IMR-90 (cell line): ENCODE measurements around the gene MPPED1. TPM values are rescaled to one million over a fixed set of nuclear protein-coding genes. Genes with fewer than 3 reads are reported as not detected.

Experiments used
- ATAC-seq: fragments of 200-7000 bp; cut with Tn5 transposase; 2 replicates; pipeline ENCODE4 v1.9.1; 2020; ENCODE audit warnings: low read depth, mild to moderate bottlenecking, moderate library complexity
- BruUV-seq: library from RNA; stranded (reverse); fragments of 400-500 nt; replicated peaks from 2 replicates; lab custom pipeline; 2021; lab: Mats Ljungman, UMichigan
- CTCF ChIA-PET: fragments of 300-600 bp; formaldehyde crosslinking; extraction: SDS; loops from one replicate; lab custom pipeline; 2021; ENCODE audit warnings: antibody characterized with exemption; lab: Yijun Ruan, JAX
- POLR2A ChIA-PET: fragments of 300-600 bp; sonication (Branson Sonifier 250); formaldehyde crosslinking; loops from one replicate; lab custom pipeline; 2022; ENCODE audit warnings: antibody characterized with exemption; ENCODE audit not compliant: unreplicated experiment; lab: Charles Lee
- DNase-seq: peaks from one replicate; pipeline ENCODE4 v3.0.0; 2013
- H2AFZ ChIP-seq: replicated peaks from 2 replicates; pipeline ENCODE3; 2013; ENCODE audit warnings: low read length, mild to moderate bottlenecking; ENCODE audit not compliant: poor library complexity
- H2AK5ac ChIP-seq: 2 replicates; pipeline ENCODE4 v1.6.1; 2013; ENCODE audit warnings: low read depth, low read length, inconsistent platforms
- H2AK9ac ChIP-seq: replicated peaks from 2 replicates; pipeline ENCODE3; 2013; ENCODE audit warnings: mild to moderate bottlenecking, low read depth, low read length, moderate library complexity; ENCODE audit not compliant: poor library complexity
- H2BK120ac ChIP-seq: 2 replicates; pipeline ENCODE4 v1.6.1; 2013; ENCODE audit warnings: low read depth, low read length, inconsistent platforms
- H2BK15ac ChIP-seq: 3 replicates; pipeline ENCODE4 v1.6.1; 2013; ENCODE audit warnings: low read depth, low read length, inconsistent platforms
- H2BK20ac ChIP-seq: 2 replicates; pipeline ENCODE4 v1.6.1; 2013; ENCODE audit warnings: low read depth, mild to moderate bottlenecking, inconsistent platforms, low read length, moderate library complexity
- H2BK5ac ChIP-seq: 2 replicates; pipeline ENCODE4 v1.6.1; 2013; ENCODE audit warnings: mild to moderate bottlenecking, low read depth, low read length, inconsistent platforms; ENCODE audit not compliant: poor library complexity, severe bottlenecking
- H3K14ac ChIP-seq: replicated peaks from 2 replicates; pipeline ENCODE4 v1.6.1; 2013; ENCODE audit warnings: low read depth, low read length, inconsistent platforms
- H3K18ac ChIP-seq: 2 replicates; pipeline ENCODE4 v1.6.1; 2013; ENCODE audit warnings: low read depth, low read length, control low read depth
- H3K23ac ChIP-seq: 2 replicates; pipeline ENCODE4 v1.6.1; 2013; ENCODE audit warnings: low read depth, low read length, inconsistent platforms
- H3K27ac ChIP-seq: 2 replicates; pipeline ENCODE4 v1.5.1; 2013; ENCODE audit warnings: mild to moderate bottlenecking, control low read depth, low read length; ENCODE audit not compliant: insufficient read depth
- H3K27me3 ChIP-seq: 2 replicates; pipeline ENCODE4 v1.6.1; 2013; ENCODE audit warnings: low read length; ENCODE audit not compliant: control insufficient read depth, insufficient read depth
- H3K36me3 ChIP-seq: 2 replicates; pipeline ENCODE4 v1.6.1; 2013; ENCODE audit warnings: low read length, mixed read lengths; ENCODE audit not compliant: control insufficient read depth, insufficient read depth
- H3K4ac ChIP-seq: 2 replicates; pipeline ENCODE4 v1.6.1; 2013; ENCODE audit warnings: low read depth, low read length, inconsistent platforms
- H3K4me1 ChIP-seq: 2 replicates; pipeline ENCODE4 v1.6.1; 2013; ENCODE audit warnings: low read length, mixed read lengths; ENCODE audit not compliant: control insufficient read depth, insufficient read depth
- H3K4me2 ChIP-seq: 2 replicates; pipeline ENCODE4 v1.6.1; 2013; ENCODE audit warnings: low read depth, mild to moderate bottlenecking, control low read depth, low read length, moderate library complexity
- H3K4me3 ChIP-seq: 2 replicates; pipeline ENCODE4 v1.5.1; 2013; ENCODE audit warnings: low read depth, mild to moderate bottlenecking, control low read depth, low read length, moderate library complexity; ENCODE audit not compliant: insufficient read depth
- H3K56ac ChIP-seq: 2 replicates; pipeline ENCODE4 v1.6.1; 2013; ENCODE audit warnings: low read length, inconsistent platforms; ENCODE audit not compliant: insufficient read depth; ENCODE audit errors: extremely low read depth
- H3K79me1 ChIP-seq, 2 experiments: 2 replicates each; pipeline ENCODE4 v1.6.1; 2013; ENCODE audit warnings: low read length in 2 of 2, inconsistent platforms in 1 of 2, low read depth in 1 of 2
- H3K9ac ChIP-seq: 2 replicates; pipeline ENCODE4 v1.6.1; 2013; ENCODE audit warnings: low read depth, low read length, control low read depth
- H3K9me1 ChIP-seq: 2 replicates; pipeline ENCODE4 v1.6.1; 2013; ENCODE audit warnings: low read length, inconsistent platforms; ENCODE audit not compliant: insufficient read depth
- H3K9me3 ChIP-seq: 2 replicates; pipeline ENCODE4 v1.6.1; 2013; ENCODE audit warnings: low read length; ENCODE audit not compliant: control insufficient read depth, insufficient read depth
- H4K20me1 ChIP-seq: 2 replicates; pipeline ENCODE4 v1.6.1; 2013; ENCODE audit warnings: low read length, inconsistent platforms; ENCODE audit not compliant: insufficient read depth
- H4K5ac ChIP-seq: 2 replicates; pipeline ENCODE4 v1.6.1; 2013; ENCODE audit warnings: mild to moderate bottlenecking, low read depth, low read length, control low read depth
- H4K8ac ChIP-seq, 2 experiments: 2 replicates each; pipeline ENCODE4 v1.6.1; 2013; ENCODE audit warnings: low read depth in 2 of 2, low read length in 2 of 2, control low read depth in 1 of 2, inconsistent platforms in 1 of 2
- H4K91ac ChIP-seq: 2 replicates; pipeline ENCODE4 v1.6.1; 2013; ENCODE audit warnings: low read depth, low read length, inconsistent platforms; ENCODE audit not compliant: insufficient read depth
- CHD1 ChIP-seq: IDR thresholded peaks from 2 replicates; pipeline ENCODE4 v1.6.1; 2012; ENCODE audit warnings: low read depth, low read length, improper control_type of control experiment
- ELK1 ChIP-seq: fragments of 150-350 bp; IDR thresholded peaks from 2 replicates; pipeline ENCODE4 v1.6.1; 2016; ENCODE audit warnings: low read depth, mild to moderate bottlenecking, low read length, moderate library complexity, borderline replicate concordance
- MXI1 ChIP-seq: IDR thresholded peaks from 2 replicates; pipeline ENCODE4 v1.6.1; 2012; ENCODE audit warnings: low read depth, mild to moderate bottlenecking, low read length, moderate library complexity, borderline replicate concordance
- NFE2L2 ChIP-seq: fragments of 150-350 bp; IDR thresholded peaks from 2 replicates; pipeline ENCODE4 v1.6.1; 2016; ENCODE audit warnings: low read depth, mild to moderate bottlenecking, low read length
- RCOR1 ChIP-seq: IDR thresholded peaks from 2 replicates; pipeline ENCODE4 v1.6.1; 2012; ENCODE audit warnings: mild to moderate bottlenecking, low read length, improper control_type of control experiment; ENCODE audit not compliant: insufficient replicate concordance
- RFX5 ChIP-seq: IDR thresholded peaks from 2 replicates; pipeline ENCODE4 v1.8.0; 2012; ENCODE audit warnings: low read depth, mild to moderate bottlenecking, low read length, moderate library complexity
- USF2 ChIP-seq: fragments of 150-350 bp; IDR thresholded peaks from 2 replicates; pipeline ENCODE4 v1.6.1; 2017; ENCODE audit warnings: mild to moderate bottlenecking, antibody characterized with exemption, low read length, low read depth
- WGBS, 2 experiments: methylation state at CpG; one replicate each; pipeline versions ENCODE4 v1.1.5 to v1.1.7; 2013; ENCODE audit warnings: missing lambda C conversion rate in 2 of 2; ENCODE audit not compliant: insufficient read length in 1 of 2; ENCODE audit errors: extremely low coverage in 2 of 2; 5-methylcytosine and 5-hydroxymethylcytosine counted together
- dilution Hi-C: fragments of 300-500 bp; cut with HindIII; formaldehyde crosslinking; loops from one replicate; pipeline ENCODE4 v1.14.3; 2018; ENCODE audit warnings: low sequenced_read_pairs; ENCODE audit not compliant: unreplicated experiment
- in situ Hi-C: fragments of 300-500 bp; cut with MboI; formaldehyde crosslinking; loops from 3 replicates; pipeline ENCODE4 v1.14.3; 2019; ENCODE audit warnings: low sequenced_read_pairs, inconsistent platforms, mixed read lengths
- intact Hi-C: fragments of 100-400 bp; cut with micrococcal nuclease; formaldehyde crosslinking; loops from 2 replicates; pipeline ENCODE4 v1.10.0; 2022
- polyA plus RNA-seq, 3 experiments: library from polyadenylated mRNA; depleted of rRNA; stranded (reverse); fragments of >200 nt; gene quantifications; 2 replicates each; pipeline ENCODE4 v1.2.3, GENCODE V29; 2012; ENCODE audit warnings: low replicate concordance in 1 of 3
- total RNA-seq: library from RNA; depleted of rRNA; stranded (reverse); fragments of >200 nt; gene quantifications from 2 replicates; pipeline ENCODE4 v1.2.3, GENCODE V29; 2012
- TF ChIP-seq, protein P1 (sequence below): conservative IDR thresholded peaks from 2 replicates; pipeline ENCODE4 v1.5.1; 2012; ENCODE audit warnings: mild to moderate bottlenecking, low read depth, low read length, improper control_type of control experiment

The MPPED1 gene
- total and polyA plus RNA-seq, 2 of the 4 experiments (the other 2 are of a cell fraction) = not detected

GRCh38 chr22:43425976-43426785 is 14.4 kb downstream of the MPPED1 start:
- Histone ChIP-seq H2BK120ac (no peak overlapping the region), H4K91ac (no peak overlapping the region), H3K14ac (no peak overlapping the region), H3K9me1 (no peaks in the 10 kb centered on the region), H3K18ac (no peak overlapping the region), H4K20me1 (no peaks in the 10 kb centered on the region), H3K36me3 (no peaks in the 10 kb centered on the region), H2BK5ac (no peak overlapping the region), H2AK5ac (no peak overlapping the region), H3K27me3 (peaks cover 34% of the 10 kb centered on the region), H3K9ac (no peak overlapping the region), H2AFZ (no peak overlapping the region), H4K8ac (no peak overlapping the region), H3K27ac (no peak overlapping the region), H3K4me2 (no peak overlapping the region), H2AK9ac (no peak overlapping the region), H4K5ac (no peak overlapping the region), H3K4me1 (no peaks in the 10 kb centered on the region), H3K4me3 (no peak overlapping the region), H3K9me3 (no peaks in the 10 kb centered on the region), H2BK20ac (no peak overlapping the region), H2BK15ac (no peak overlapping the region), H3K4ac (no peak overlapping the region), H3K79me1 (no peaks in the 10 kb centered on the region), H3K23ac (no peak overlapping the region), H3K56ac (no peak overlapping the region)
- intact Hi-C loops (no loop called here), in situ Hi-C loops (no loop called here), dilution Hi-C loops (no loop called here)
- no TSS peak for BruUV-seq
- no peak for DNase-seq
- ChIA-PET CTCF (no interaction called here), POLR2A (no interaction called here)
- no peak for ATAC-seq
- 75% methylated on average over 4 of the region's 22 CpGs; no CpG with 5 or more reads in 1 of the 2 experiments for WGBS, 2 experiments
- TF ChIP-seq USF2 (no peak), RFX5 (no peak), CHD1 (no peak), MXI1 (no peak), ELK1 (no peak), NFE2L2 (no peak), RCOR1 (no peak)
- TF ChIP-seq, protein P1, sequence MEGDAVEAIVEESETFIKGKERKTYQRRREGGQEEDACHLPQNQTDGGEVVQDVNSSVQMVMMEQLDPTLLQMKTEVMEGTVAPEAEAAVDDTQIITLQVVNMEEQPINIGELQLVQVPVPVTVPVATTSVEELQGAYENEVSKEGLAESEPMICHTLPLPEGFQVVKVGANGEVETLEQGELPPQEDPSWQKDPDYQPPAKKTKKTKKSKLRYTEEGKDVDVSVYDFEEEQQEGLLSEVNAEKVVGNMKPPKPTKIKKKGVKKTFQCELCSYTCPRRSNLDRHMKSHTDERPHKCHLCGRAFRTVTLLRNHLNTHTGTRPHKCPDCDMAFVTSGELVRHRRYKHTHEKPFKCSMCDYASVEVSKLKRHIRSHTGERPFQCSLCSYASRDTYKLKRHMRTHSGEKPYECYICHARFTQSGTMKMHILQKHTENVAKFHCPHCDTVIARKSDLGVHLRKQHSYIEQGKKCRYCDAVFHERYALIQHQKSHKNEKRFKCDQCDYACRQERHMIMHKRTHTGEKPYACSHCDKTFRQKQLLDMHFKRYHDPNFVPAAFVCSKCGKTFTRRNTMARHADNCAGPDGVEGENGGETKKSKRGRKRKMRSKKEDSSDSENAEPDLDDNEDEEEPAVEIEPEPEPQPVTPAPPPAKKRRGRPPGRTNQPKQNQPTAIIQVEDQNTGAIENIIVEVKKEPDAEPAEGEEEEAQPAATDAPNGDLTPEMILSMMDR = no peak
